A673 (cell line): ENCODE results near the gene IQCK.

Source experiments
- CTCF ChIP-seq: fragments of 300-800, 200-600 bp; sonication (generic); conservative IDR thresholded peaks from 2 replicates; pipeline ENCODE4 v1.5.1; 2017; ENCODE audit warnings: low read depth, mild to moderate bottlenecking, antibody characterized with exemption, low read length, moderate library complexity, mixed read lengths
- EZH2 ChIP-seq: fragments of 200-600 bp; sonication (generic); IDR thresholded peaks from 2 replicates; pipeline ENCODE4 v1.6.1; 2017; ENCODE audit warnings: borderline replicate concordance, low read depth, mild to moderate bottlenecking, mixed read lengths, antibody characterized with exemption, low read length; ENCODE audit not compliant: poor library complexity, severe bottlenecking

GRCh38 chr16:19737306-19738038 lies 19.4 kb downstream of the IQCK start:
- TF ChIP-seq CTCF (no peak), EZH2 (no peak)
